Activated naive CD4-positive, alpha-beta T cell treated with anti-CD3 and anti-CD28 coated beads, Interleukin-2, amount 50 U/mL, for 24 hours (primary cell): ENCODE measurements around the gene SHC2.
"Not testable (repeated sequence)": the region's sequence is repeated elsewhere in the genome, so short reads cannot be mapped to it uniquely, and the experiment has no call there.

Experiments used
- H3K27ac Mint-ChIP-seq: one replicate; pipeline ENCODE4 v1.8.0; 2021; ENCODE audit warnings: mild to moderate bottlenecking, mixed read lengths
- H3K27me3 Mint-ChIP-seq: one replicate; pipeline ENCODE4 v1.8.0; 2021; ENCODE audit warnings: mixed read lengths
- H3K36me3 Mint-ChIP-seq: one replicate; pipeline ENCODE4 v1.8.0; 2021; ENCODE audit warnings: mixed read lengths
- H3K4me1 Mint-ChIP-seq: one replicate; pipeline ENCODE4 v1.8.0; 2021; ENCODE audit warnings: mixed read lengths
- H3K4me3 Mint-ChIP-seq: one replicate; pipeline ENCODE4 v1.8.0; 2021; ENCODE audit warnings: mild to moderate bottlenecking, mixed read lengths
- H3K9me3 Mint-ChIP-seq: one replicate; pipeline ENCODE4 v1.8.0; 2021; ENCODE audit warnings: mixed read lengths

SHC2 gene

GRCh38 chr19:464208-464545 is 3.3 kb upstream of the SHC2 start:
- no peak overlapping the region for H3K4me3 Mint-ChIP-seq
- H3K9me3 Mint-ChIP-seq = no peaks in the 10 kb centered on the region
- H3K4me1 Mint-ChIP-seq = peaks cover 5% of the 10 kb centered on the region
- peaks cover 14% of the 10 kb centered on the region for H3K27me3 Mint-ChIP-seq
- no peak overlapping the region for H3K27ac Mint-ChIP-seq
- H3K36me3 Mint-ChIP-seq = no peaks in the 10 kb centered on the region

GRCh38 chr19:463483-464207 is 2.8 kb upstream of the SHC2 start:
- peaks cover 5% of the 10 kb centered on the region for H3K4me1 Mint-ChIP-seq
- no peak overlapping the region for H3K27ac Mint-ChIP-seq
- no peaks in the 10 kb centered on the region for H3K36me3 Mint-ChIP-seq
- no peak overlapping the region for H3K4me3 Mint-ChIP-seq
- no peaks in the 10 kb centered on the region for H3K9me3 Mint-ChIP-seq
- peaks cover 14% of the 10 kb centered on the region for H3K27me3 Mint-ChIP-seq

- Mint-ChIP-seq H3K4me1 (peaks cover 5% of the 10 kb centered on the region), H3K27ac (no peak overlapping the region), H3K36me3 (no peaks in the 10 kb centered on the region), H3K9me3 (no peaks in the 10 kb centered on the region), H3K4me3 (peak overlapping the region; percentile 80), H3K27me3 (peaks cover 14% of the 10 kb centered on the region)
Observed at GRCh38 chr19:461721-462551, 1.1 kb upstream of the SHC2 start.

- Mint-ChIP-seq H3K27me3 (peaks cover 14% of the 10 kb centered on the region), H3K9me3 (no peaks in the 10 kb centered on the region), H3K36me3 (no peaks in the 10 kb centered on the region), H3K4me1 (peaks cover 5% of the 10 kb centered on the region), H3K27ac (no peak overlapping the region), H3K4me3 (peak overlapping the region; percentile 78)
Observed at GRCh38 chr19:459724-460511, 915 bp downstream of the SHC2 start.

GRCh38 chr19:458091-459042 is 2.5 kb downstream of the SHC2 start:
- Mint-ChIP-seq H3K27me3 (peaks cover 14% of the 10 kb centered on the region), H3K4me3 (no peak overlapping the region), H3K4me1 (peaks cover 5% of the 10 kb centered on the region), H3K9me3 (no peaks in the 10 kb centered on the region), H3K36me3 (no peaks in the 10 kb centered on the region), H3K27ac (no peak overlapping the region)

GRCh38 chr19:457636-458035 is 3.2 kb downstream of the SHC2 start:
- Mint-ChIP-seq H3K4me1 (peaks cover 5% of the 10 kb centered on the region), H3K4me3 (no peak overlapping the region), H3K27ac (no peak overlapping the region), H3K27me3 (peaks cover 11% of the 10 kb centered on the region), H3K36me3 (no peaks in the 10 kb centered on the region), H3K9me3 (no peaks in the 10 kb centered on the region)

- no peaks in the 10 kb centered on the region for H3K9me3 Mint-ChIP-seq
- no peak overlapping the region for H3K27ac Mint-ChIP-seq
- H3K27me3 Mint-ChIP-seq = peaks cover 7% of the 10 kb centered on the region
- peaks cover 5% of the 10 kb centered on the region for H3K4me1 Mint-ChIP-seq
- H3K4me3 Mint-ChIP-seq = no peak overlapping the region
- no peaks in the 10 kb centered on the region for H3K36me3 Mint-ChIP-seq
Observed at GRCh38 chr19:456547-457110, 4.2 kb downstream of the SHC2 start.

- no peaks in the 10 kb centered on the region for H3K36me3 Mint-ChIP-seq
- H3K27ac Mint-ChIP-seq = no peak overlapping the region
- H3K4me3 Mint-ChIP-seq = no peak overlapping the region
- H3K4me1 Mint-ChIP-seq = peaks cover 5% of the 10 kb centered on the region
- H3K9me3 Mint-ChIP-seq = no peaks in the 10 kb centered on the region
- H3K27me3 Mint-ChIP-seq = peaks cover 5% of the 10 kb centered on the region
Observed at GRCh38 chr19:455851-456546, 4.8 kb downstream of the SHC2 start.

GRCh38 chr19:455031-455705 is 5.7 kb downstream of the SHC2 start:
- peaks cover 5% of the 10 kb centered on the region for H3K27me3 Mint-ChIP-seq
- H3K27ac Mint-ChIP-seq = no peak overlapping the region
- H3K9me3 Mint-ChIP-seq = no peaks in the 10 kb centered on the region
- H3K36me3 Mint-ChIP-seq = no peaks in the 10 kb centered on the region
- peaks cover 5% of the 10 kb centered on the region for H3K4me1 Mint-ChIP-seq
- no peak overlapping the region for H3K4me3 Mint-ChIP-seq

GRCh38 chr19:453606-454005 is 7.2 kb downstream of the SHC2 start:
- no peaks in the 10 kb centered on the region for H3K27me3 Mint-ChIP-seq
- no peaks in the 10 kb centered on the region for H3K4me1 Mint-ChIP-seq
- H3K36me3 Mint-ChIP-seq = no peaks in the 10 kb centered on the region
- H3K4me3 Mint-ChIP-seq = no peak overlapping the region
- H3K9me3 Mint-ChIP-seq = no peaks in the 10 kb centered on the region
- H3K27ac Mint-ChIP-seq = no peak overlapping the region

GRCh38 chr19:452829-453228 is 8.0 kb downstream of the SHC2 start:
- Mint-ChIP-seq H3K9me3 (no peaks in the 10 kb centered on the region), H3K27me3 (no peaks in the 10 kb centered on the region)

GRCh38 chr19:450912-451481 is 9.8 kb downstream of the SHC2 start:
- not testable (repeated sequence) for H3K27ac Mint-ChIP-seq, H3K36me3 Mint-ChIP-seq, H3K27me3 Mint-ChIP-seq, H3K4me3 Mint-ChIP-seq, H3K9me3 Mint-ChIP-seq, H3K4me1 Mint-ChIP-seq

More at GRCh38 chr19:452829-453228, 8.0 kb downstream of the SHC2 start:
- no peak overlapping the region for H3K27ac Mint-ChIP-seq
- no peaks in the 10 kb centered on the region for H3K4me1 Mint-ChIP-seq
- no peaks in the 10 kb centered on the region for H3K36me3 Mint-ChIP-seq
- no peak overlapping the region for H3K4me3 Mint-ChIP-seq

- no peak overlapping the region for H3K4me3 Mint-ChIP-seq
- H3K27me3 Mint-ChIP-seq = no peaks in the 10 kb centered on the region
- H3K27ac Mint-ChIP-seq = no peak overlapping the region
- H3K9me3 Mint-ChIP-seq = no peaks in the 10 kb centered on the region
- no peaks in the 10 kb centered on the region for H3K36me3 Mint-ChIP-seq
- H3K4me1 Mint-ChIP-seq = no peaks in the 10 kb centered on the region
Observed at GRCh38 chr19:449916-450315, 10.9 kb downstream of the SHC2 start.
